ENCODE results near the gene SINHCAF.

Gene SINHCAF

DNA sequence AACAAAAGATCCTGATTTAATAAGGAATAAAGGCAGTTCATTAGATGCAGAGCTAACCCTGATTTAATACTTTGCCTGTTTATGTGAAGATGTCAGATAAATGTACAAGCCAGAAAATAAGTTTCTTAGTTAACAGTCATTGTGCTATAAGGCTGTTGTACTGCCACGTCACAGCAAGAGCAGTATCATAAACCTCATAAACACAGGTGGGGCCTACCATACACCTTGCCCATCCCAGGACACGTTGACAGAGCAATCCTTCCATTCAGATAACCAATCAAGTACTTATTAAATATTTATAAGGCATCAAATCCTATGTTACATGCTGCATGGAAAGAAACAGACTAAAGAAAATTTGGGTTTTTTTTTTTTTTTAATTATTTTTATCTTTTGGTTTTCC lies 36.5 kb downstream of the SINHCAF start:
- Histone ChIP-seq H3K79me2 (ENCODE audit: low read length) (peaks cover 82% of the 10 kb centered on the region), H3K4me3 (ENCODE audit: low read length) (no peak overlapping the region), H3K4me1 (ENCODE audit: low read length) (no peaks in the 10 kb centered on the region), H4K20me1 (ENCODE audit: insufficient read depth, low read length) (peaks cover 24% of the 10 kb centered on the region), H3K9me3 (ENCODE audit: insufficient read depth, low read length) (no peaks in the 10 kb centered on the region), H3K27ac (ENCODE audit: low read length) (no peak overlapping the region), H3K9ac (ENCODE audit: low read length) (no peak overlapping the region), H3K4me2 (ENCODE audit: low read length) (no peak overlapping the region), H3K36me3 (replicated peaks; ENCODE audit: low read depth, low read length) (peaks cover 72% of the 10 kb centered on the region), H2AFZ (ENCODE audit: low read depth, low read length) (no peak overlapping the region), H3K27me3 (ENCODE audit: low read depth, low read length) (no peaks in the 10 kb centered on the region)
- TF ChIP-seq EZH2phosphoT487 (IDR thresholded peaks at IDR 0.05; ENCODE audit: low read depth) (no peak), CTCF (IDR thresholded peaks at IDR 0.05; ENCODE audit: low read depth, low read length) (no peak)

DNA sequence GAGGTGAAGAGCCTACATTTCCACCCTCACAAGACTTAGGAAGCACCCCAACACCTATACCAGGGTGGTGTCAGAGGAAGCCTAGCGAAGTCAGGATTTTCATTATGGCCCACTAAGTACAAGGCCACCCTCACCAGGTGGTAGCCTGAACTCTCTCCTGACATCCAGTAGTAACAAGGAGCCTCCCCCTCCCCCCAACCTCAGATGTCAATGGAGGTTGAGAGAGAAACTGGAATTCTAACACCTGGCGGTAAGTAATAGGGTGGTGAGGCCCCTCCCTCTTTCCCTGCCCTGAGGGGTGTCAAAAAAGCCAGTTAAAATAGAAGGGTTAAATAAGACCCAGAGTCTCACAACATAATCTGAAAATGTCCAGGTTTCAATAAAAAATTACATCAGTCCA lies 37.6 kb downstream of the SINHCAF start:
- no peak overlapping the region for H3K4me3 ChIP-seq (ENCODE audit: low read length)
- H3K27me3 ChIP-seq (ENCODE audit: low read depth, low read length), result no peaks in the 10 kb centered on the region
- no peak overlapping the region for H2AFZ ChIP-seq (ENCODE audit: low read depth, low read length)
- peaks cover 20% of the 10 kb centered on the region for H4K20me1 ChIP-seq (ENCODE audit: insufficient read depth, low read length)
- H3K27ac ChIP-seq (ENCODE audit: low read length), result no peak overlapping the region
- H3K79me2 ChIP-seq (ENCODE audit: low read length), result peaks cover 76% of the 10 kb centered on the region
- H3K9ac ChIP-seq (ENCODE audit: low read length), result no peak overlapping the region
- H3K36me3 ChIP-seq (replicated peaks; ENCODE audit: low read depth, low read length), result peaks cover 72% of the 10 kb centered on the region
- H3K4me1 ChIP-seq (ENCODE audit: low read length), result no peaks in the 10 kb centered on the region
- no peak overlapping the region for H3K4me2 ChIP-seq (ENCODE audit: low read length)
- H3K9me3 ChIP-seq (ENCODE audit: insufficient read depth, low read length), result no peaks in the 10 kb centered on the region
- no peak for TF ChIP-seq CTCF (IDR thresholded peaks at IDR 0.05; ENCODE audit: low read depth, low read length)
- TF ChIP-seq EZH2phosphoT487 (IDR thresholded peaks at IDR 0.05; ENCODE audit: low read depth), result no peak

DNA sequence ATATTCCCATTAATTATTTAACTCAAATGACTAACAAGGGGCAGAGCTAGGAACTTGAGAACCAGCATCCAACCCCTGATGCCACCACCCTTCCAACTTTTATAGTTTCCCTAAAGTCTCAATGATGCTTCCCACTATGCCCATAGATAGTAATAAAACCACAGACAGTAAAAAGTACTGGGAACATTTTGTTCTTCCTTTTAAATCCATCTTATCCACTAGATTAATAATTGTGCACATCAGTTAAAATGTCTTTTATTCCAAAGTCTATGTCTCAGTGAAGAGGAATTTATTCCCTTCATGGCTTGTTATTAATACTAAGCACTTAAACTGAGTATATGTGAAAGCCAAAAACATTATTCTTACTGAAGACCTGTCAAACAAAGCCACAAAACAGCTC lies 45.8 kb downstream of the SINHCAF start:
- H3K4me3 ChIP-seq (ENCODE audit: low read length), result no peak overlapping the region
- H3K4me1 ChIP-seq (ENCODE audit: low read length), result no peaks in the 10 kb centered on the region
- H3K27ac ChIP-seq (ENCODE audit: low read length), result no peak overlapping the region
- peaks cover 60% of the 10 kb centered on the region for H3K36me3 ChIP-seq (replicated peaks; ENCODE audit: low read depth, low read length)
- TF ChIP-seq CTCF (IDR thresholded peaks at IDR 0.05; ENCODE audit: low read depth, low read length) (no peak), EZH2phosphoT487 (IDR thresholded peaks at IDR 0.05; ENCODE audit: low read depth) (no peak)
- peaks cover 17% of the 10 kb centered on the region for H4K20me1 ChIP-seq (ENCODE audit: insufficient read depth, low read length)
- no peak overlapping the region for H3K9ac ChIP-seq (ENCODE audit: low read length)
- no peaks in the 10 kb centered on the region for H3K27me3 ChIP-seq (ENCODE audit: low read depth, low read length)
- peaks cover 23% of the 10 kb centered on the region for H3K79me2 ChIP-seq (ENCODE audit: low read length)
- no peak overlapping the region for H2AFZ ChIP-seq (ENCODE audit: low read depth, low read length)
- H3K4me2 ChIP-seq (ENCODE audit: low read length), result no peak overlapping the region
- H3K9me3 ChIP-seq (ENCODE audit: insufficient read depth, low read length), result no peaks in the 10 kb centered on the region

- Histone ChIP-seq H4K20me1 (ENCODE audit: insufficient read depth, low read length) (peaks cover 25% of the 10 kb centered on the region), H3K36me3 (replicated peaks; ENCODE audit: low read depth, low read length) (peaks cover 61% of the 10 kb centered on the region), H3K4me1 (ENCODE audit: low read length) (no peaks in the 10 kb centered on the region), H3K9ac (ENCODE audit: low read length) (no peak overlapping the region), H3K27ac (ENCODE audit: low read length) (no peak overlapping the region), H3K27me3 (ENCODE audit: low read depth, low read length) (no peaks in the 10 kb centered on the region), H3K4me2 (ENCODE audit: low read length) (no peak overlapping the region), H3K9me3 (ENCODE audit: insufficient read depth, low read length) (no peaks in the 10 kb centered on the region), H2AFZ (ENCODE audit: low read depth, low read length) (no peak overlapping the region), H3K4me3 (ENCODE audit: low read length) (no peak overlapping the region), H3K79me2 (ENCODE audit: low read length) (peaks cover 24% of the 10 kb centered on the region)
- no peak for TF ChIP-seq EZH2phosphoT487 (IDR thresholded peaks at IDR 0.05; ENCODE audit: low read depth)
- no peak for TF ChIP-seq CTCF (IDR thresholded peaks at IDR 0.05; ENCODE audit: low read depth, low read length)
Observed at GRCh38 chr12:31279390-31279924, 46.5 kb downstream of the SINHCAF start.

Measured in OCI-LY3 (cell line).